Neural crest cell (in vitro differentiated cells): ENCODE measurements around the gene PLOD1. TPM values are rescaled to one million over a fixed set of nuclear protein-coding genes. Genes with fewer than 3 reads are reported as not detected.
A peak's percentile ranks its signal among the peaks of the same experiment; 100 is the strongest.
"Not testable (repeated sequence)": the region's sequence is repeated elsewhere in the genome, so short reads cannot be mapped to it uniquely, and the experiment has no call there.

Experiments used
- DNase-seq: peaks from one replicate; pipeline ENCODE4 v3.0.0; 2021; ENCODE audit warnings: low read depth, mixed read lengths, low spot score
- H3K27ac Mint-ChIP-seq: one replicate; pipeline ENCODE4 v1.8.0; 2021; ENCODE audit warnings: mild to moderate bottlenecking, mixed read lengths; ENCODE audit not compliant: unreplicated experiment
- H3K27me3 Mint-ChIP-seq: 2 replicates; pipeline ENCODE4 v1.8.0; 2021; ENCODE audit warnings: low read depth, mild to moderate bottlenecking, mixed read lengths
- H3K36me3 Mint-ChIP-seq: 2 replicates; pipeline ENCODE4 v1.8.0; 2021; ENCODE audit warnings: low read depth, mild to moderate bottlenecking, mixed read lengths
- H3K4me1 Mint-ChIP-seq: 2 replicates; pipeline ENCODE4 v1.8.0; 2021; ENCODE audit warnings: mixed read lengths
- H3K4me3 Mint-ChIP-seq: one replicate; pipeline ENCODE4 v1.8.0; 2021; ENCODE audit warnings: mild to moderate bottlenecking, mixed read lengths
- H3K9me3 Mint-ChIP-seq: 2 replicates; pipeline ENCODE4 v1.8.0; 2021; ENCODE audit warnings: mixed read lengths
- CTCF ChIP-seq: fragments of 200-600 bp; sonication (generic); conservative IDR thresholded peaks from 2 replicates; pipeline ENCODE4 v1.5.0; 2021; ENCODE audit warnings: antibody characterized with exemption, mild to moderate bottlenecking
- total RNA-seq: library from RNA; stranded (reverse); gene quantifications from 2 replicates; pipeline ENCODE4 v1.2.1, GENCODE V29; 2021

The PLOD1 gene
- total RNA-seq, 1 donor from 2014 or later, result 58.7 TPM

- H3K36me3 Mint-ChIP-seq, result peaks cover 16% of the 10 kb centered on the region
- no peak overlapping the region for H3K4me3 Mint-ChIP-seq
- H3K4me1 Mint-ChIP-seq, result peaks cover 6% of the 10 kb centered on the region
- no peak overlapping the region for H3K27ac Mint-ChIP-seq
- DNase-seq, result no peak
- no peaks in the 10 kb centered on the region for H3K9me3 Mint-ChIP-seq
- no peaks in the 10 kb centered on the region for H3K27me3 Mint-ChIP-seq
- TF ChIP-seq CTCF, result no peak
These were observed 67.5 kb downstream of the PLOD1 start for GRCh38 chr1:12001996-12002493.

- H3K4me3 Mint-ChIP-seq, result no peak overlapping the region
- no peaks in the 10 kb centered on the region for H3K9me3 Mint-ChIP-seq
- H3K4me1 Mint-ChIP-seq, result peaks cover 10% of the 10 kb centered on the region
- H3K36me3 Mint-ChIP-seq, result peaks cover 26% of the 10 kb centered on the region
- no peak for DNase-seq
- H3K27me3 Mint-ChIP-seq, result no peaks in the 10 kb centered on the region
- H3K27ac Mint-ChIP-seq, result no peak overlapping the region
- no peak for TF ChIP-seq CTCF
These were observed 69.2 kb downstream of the PLOD1 start for GRCh38 chr1:12003762-12004161.

GRCh38 chr1:12005488-12006166 is 71.1 kb downstream of the PLOD1 start:
- TF ChIP-seq CTCF, result no peak
- H3K9me3 Mint-ChIP-seq, result no peaks in the 10 kb centered on the region
- H3K4me3 Mint-ChIP-seq, result no peak overlapping the region
- DNase-seq, result no peak
- H3K4me1 Mint-ChIP-seq, result peaks cover 10% of the 10 kb centered on the region
- H3K27me3 Mint-ChIP-seq, result no peaks in the 10 kb centered on the region
- H3K27ac Mint-ChIP-seq, result no peak overlapping the region
- H3K36me3 Mint-ChIP-seq, result peaks cover 31% of the 10 kb centered on the region

- Mint-ChIP-seq H3K4me3 (no peak overlapping the region), H3K27ac (peak overlapping the region; percentile 43), H3K36me3 (peaks cover 31% of the 10 kb centered on the region), H3K9me3 (no peaks in the 10 kb centered on the region), H3K4me1 (peaks cover 10% of the 10 kb centered on the region), H3K27me3 (no peaks in the 10 kb centered on the region)
- DNase-seq, result no peak
- no peak for TF ChIP-seq CTCF
These were observed 71.8 kb downstream of the PLOD1 start for GRCh38 chr1:12006167-12006921.

GRCh38 chr1:12007204-12007603 is 72.7 kb downstream of the PLOD1 start:
- Mint-ChIP-seq H3K9me3 (no peaks in the 10 kb centered on the region), H3K4me3 (no peak overlapping the region), H3K4me1 (peaks cover 10% of the 10 kb centered on the region), H3K36me3 (peaks cover 35% of the 10 kb centered on the region), H3K27ac (no peak overlapping the region), H3K27me3 (no peaks in the 10 kb centered on the region)
- TF ChIP-seq CTCF, result no peak
- no peak for DNase-seq

- not testable (repeated sequence) for DNase-seq, H3K4me1 Mint-ChIP-seq, H3K9me3 Mint-ChIP-seq, H3K4me3 Mint-ChIP-seq, H3K27me3 Mint-ChIP-seq, H3K27ac Mint-ChIP-seq
- peaks cover 31% of the 10 kb centered on the region for H3K36me3 Mint-ChIP-seq
These were observed 73.8 kb downstream of the PLOD1 start for GRCh38 chr1:12008355-12008754.
